ENCODE data around the gene SEMA6B. TPM values are rescaled to one million over a fixed set of nuclear protein-coding genes. Genes with fewer than 3 reads are reported as not detected.

The SEMA6B gene
- total and polyA plus RNA-seq, 2 donors (not counting 3 experiments of a cell fraction or from before 2014, with no cell fraction given), result 97.8 to 176 TPM

DNA sequence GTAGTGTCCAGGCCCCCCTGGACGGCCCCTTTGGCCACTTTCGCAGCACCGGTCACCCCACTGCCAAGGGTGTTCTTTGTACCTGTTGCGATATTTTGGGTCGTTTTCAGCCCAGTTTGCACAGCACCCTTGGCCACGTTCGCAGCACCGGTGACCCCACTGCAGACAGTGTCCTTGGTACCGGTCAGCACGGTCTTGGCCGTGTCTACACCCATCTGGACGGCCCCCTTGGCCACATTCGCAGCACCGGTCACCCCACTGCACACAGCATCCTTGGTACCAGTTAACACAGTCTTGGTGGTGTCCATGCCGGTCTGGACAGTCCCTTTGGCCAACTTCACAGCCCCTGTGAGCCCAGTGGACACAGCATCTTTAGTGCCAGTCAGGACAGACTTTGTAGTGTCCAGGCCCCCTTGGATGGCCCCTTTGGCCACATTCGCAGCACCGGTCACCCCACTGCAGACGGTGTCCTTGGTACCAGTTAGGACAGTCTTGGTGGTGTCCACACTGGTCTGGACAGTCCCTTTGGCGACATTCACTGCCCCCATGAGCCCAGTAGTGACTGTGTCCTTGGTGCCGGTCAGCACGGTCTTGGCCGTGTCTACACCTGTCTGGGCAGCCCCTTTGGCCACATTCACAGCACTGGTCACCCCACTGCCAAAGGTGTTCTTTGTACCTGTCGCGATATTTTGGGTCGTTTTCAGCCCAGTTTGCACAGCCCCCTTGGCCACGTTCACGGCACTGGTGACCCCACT, 48.0 kb downstream of the SEMA6B start:
- ChIA-PET POLR2A (no interaction called here), CTCF (no interaction called here)
- no peaks in the 10 kb centered on the region for H3K9me3 ChIP-seq (replicated peaks; ENCODE audit: control insufficient read depth, insufficient read depth, low read length)
- no peaks in the 10 kb centered on the region for H3K9me1 ChIP-seq (replicated peaks; ENCODE audit: control insufficient read depth, extremely low read depth, insufficient read depth, low read length)
- H3K4me3 ChIP-seq (replicated peaks in 1 of 3; ENCODE audit: insufficient read depth in 1 of 3, low read depth in 1 of 3, low read length in 3 of 3), result no peak overlapping the region
- dilution Hi-C loops (cut with MboI; ENCODE audit: extremely low pct_ligation_motif_present, low sequenced_read_pairs), result no loop called here
- FAIRE-seq (no peak), DNase-seq (ENCODE audit: low read depth, low spot score) (no peak)
- no peaks in the 10 kb centered on the region for H4K20me1 ChIP-seq (replicated peaks; ENCODE audit: control insufficient read depth, extremely low read depth, insufficient read depth, low read length)
- no peaks in the 10 kb centered on the region for H3K36me3 ChIP-seq (ENCODE audit: control insufficient read depth in 2 of 2, extremely low read depth in 1 of 2, insufficient read depth in 2 of 2, low read length in 2 of 2)
- no peaks in the 10 kb centered on the region for H3K79me2 ChIP-seq (ENCODE audit: control insufficient read depth, insufficient read depth, low read length)
- no TSS peak for BruUV-seq (replicated peaks)
- H3K4me2 ChIP-seq (ENCODE audit: insufficient read depth, low read length), result no peak overlapping the region
- H2AFZ ChIP-seq (ENCODE audit: low read depth, low read length), result no peak overlapping the region
- no peaks in the 10 kb centered on the region for H3K27me3 ChIP-seq (ENCODE audit: control insufficient read depth in 2 of 2, insufficient read depth in 2 of 2, low read length in 2 of 2)
- H3K4me1 ChIP-seq (ENCODE audit: control insufficient read depth, extremely low read depth, insufficient read depth, low read length), result peaks cover 6% of the 10 kb centered on the region
- no peak overlapping the region for H3K9ac ChIP-seq (replicated peaks; ENCODE audit: extremely low read depth, insufficient read depth, low read length)
- TF ChIP-seq FOS (IDR thresholded peaks at IDR 0.05; ENCODE audit: borderline replicate concordance, insufficient read depth, low read length) (no peak), JUN (IDR thresholded peaks at IDR 0.05; ENCODE audit: borderline replicate concordance, insufficient read depth, insufficient read length, low read depth) (no peak), POLR2A (IDR thresholded peaks at IDR 0.05; ENCODE audit: low read depth, low read length) (no peak), EZH2 (IDR thresholded peaks at IDR 0.05; ENCODE audit: borderline replicate concordance, low read depth, low read length, severe bottlenecking) (no peak), MYC (IDR thresholded peaks at IDR 0.05; ENCODE audit: low read depth, low read length) (no peak), GATA2 (IDR thresholded peaks at IDR 0.05; ENCODE audit: insufficient read depth, insufficient read length, low read depth, low read length) (no peak), POLR2AphosphoS5 (IDR thresholded peaks at IDR 0.05; ENCODE audit: insufficient read depth, low read depth, low read length) (no peak)
- TF ChIP-seq, protein P1, sequence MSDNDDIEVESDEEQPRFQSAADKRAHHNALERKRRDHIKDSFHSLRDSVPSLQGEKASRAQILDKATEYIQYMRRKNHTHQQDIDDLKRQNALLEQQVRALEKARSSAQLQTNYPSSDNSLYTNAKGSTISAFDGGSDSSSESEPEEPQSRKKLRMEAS (IDR thresholded peaks at IDR 0.05; ENCODE audit: insufficient read depth, insufficient read length), result no peak
- TF ChIP-seq, protein P2, sequence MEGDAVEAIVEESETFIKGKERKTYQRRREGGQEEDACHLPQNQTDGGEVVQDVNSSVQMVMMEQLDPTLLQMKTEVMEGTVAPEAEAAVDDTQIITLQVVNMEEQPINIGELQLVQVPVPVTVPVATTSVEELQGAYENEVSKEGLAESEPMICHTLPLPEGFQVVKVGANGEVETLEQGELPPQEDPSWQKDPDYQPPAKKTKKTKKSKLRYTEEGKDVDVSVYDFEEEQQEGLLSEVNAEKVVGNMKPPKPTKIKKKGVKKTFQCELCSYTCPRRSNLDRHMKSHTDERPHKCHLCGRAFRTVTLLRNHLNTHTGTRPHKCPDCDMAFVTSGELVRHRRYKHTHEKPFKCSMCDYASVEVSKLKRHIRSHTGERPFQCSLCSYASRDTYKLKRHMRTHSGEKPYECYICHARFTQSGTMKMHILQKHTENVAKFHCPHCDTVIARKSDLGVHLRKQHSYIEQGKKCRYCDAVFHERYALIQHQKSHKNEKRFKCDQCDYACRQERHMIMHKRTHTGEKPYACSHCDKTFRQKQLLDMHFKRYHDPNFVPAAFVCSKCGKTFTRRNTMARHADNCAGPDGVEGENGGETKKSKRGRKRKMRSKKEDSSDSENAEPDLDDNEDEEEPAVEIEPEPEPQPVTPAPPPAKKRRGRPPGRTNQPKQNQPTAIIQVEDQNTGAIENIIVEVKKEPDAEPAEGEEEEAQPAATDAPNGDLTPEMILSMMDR (IDR thresholded peaks at IDR 0.05; ENCODE audit: extremely low read depth in 1 of 2, insufficient read depth in 1 of 2, low read depth in 1 of 2, low read length in 2 of 2), result no peak
- no peak overlapping the region for H3K27ac ChIP-seq (ENCODE audit: insufficient read depth, low read depth, low read length)
- intact Hi-C loops (cut with micrococcal nuclease), result no loop called here

Measured in endothelial cell of umbilical vein (primary cell).